ENCODE measurements around the gene LTBP3.

LTBP3 gene

DNA sequence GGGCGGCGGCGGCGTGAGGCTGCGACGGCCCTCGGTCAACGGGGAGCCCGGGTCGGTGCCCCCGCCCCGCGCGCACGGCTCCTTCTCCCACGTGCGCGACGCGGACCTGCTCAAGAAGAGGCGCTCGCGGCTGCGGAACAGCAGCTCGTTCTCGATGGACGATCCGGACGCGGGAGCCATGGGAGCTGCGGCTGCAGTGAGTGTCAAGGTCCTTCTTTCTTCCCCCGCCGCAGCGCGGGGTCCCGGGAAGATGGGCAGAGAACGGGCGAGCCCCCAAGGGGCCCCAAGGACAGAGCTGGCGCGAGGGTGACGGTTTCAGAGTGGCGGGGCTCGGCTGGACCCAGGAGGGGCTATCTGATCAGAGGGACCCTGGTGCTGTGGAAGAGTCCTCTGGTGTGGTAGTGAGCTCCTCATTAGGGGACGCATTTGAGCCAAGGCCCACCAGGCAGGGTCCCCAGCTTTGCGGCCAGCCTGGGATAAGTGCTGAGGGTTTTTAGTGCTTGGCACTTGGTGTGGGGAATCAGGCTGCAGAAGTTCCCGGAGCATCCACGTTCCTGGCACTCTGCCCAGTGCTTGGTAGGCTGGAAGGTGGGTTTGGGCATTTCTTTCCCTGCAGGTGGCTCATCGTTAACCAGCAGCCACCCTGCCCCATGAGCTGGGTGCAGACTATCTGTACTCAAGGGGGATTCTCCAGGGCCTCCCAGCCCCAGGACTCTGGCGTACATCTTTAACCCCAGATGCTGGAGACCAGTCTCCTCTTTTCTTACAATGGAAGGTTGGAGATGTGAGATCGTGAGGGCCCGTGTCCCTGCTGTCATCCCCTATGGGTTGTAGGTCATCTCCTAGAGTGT lies 27.5 kb upstream of the LTBP3 start:
- no peak for DNase-seq

DNA sequence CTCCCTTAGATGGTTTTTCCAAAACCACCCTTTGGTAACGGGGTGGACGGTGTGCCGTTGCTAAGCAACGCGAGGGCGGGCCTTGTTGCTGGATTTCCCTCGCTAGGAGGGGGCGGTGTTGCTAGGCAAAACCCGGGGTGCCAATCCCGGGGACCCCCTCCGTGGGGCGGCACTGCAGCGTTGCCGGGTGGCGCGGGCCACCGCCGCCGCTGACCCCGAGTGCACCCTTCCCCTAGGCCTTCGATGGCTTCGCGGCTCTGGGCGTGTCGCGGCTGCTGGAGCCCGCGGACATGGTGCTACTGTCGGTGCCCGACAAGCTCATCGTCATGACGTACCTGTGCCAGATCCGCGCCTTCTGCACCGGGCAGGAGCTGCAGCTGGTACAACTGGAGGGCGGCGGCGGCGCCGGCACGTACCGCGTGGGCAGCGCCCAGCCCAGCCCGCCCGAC lies 26.6 kb upstream of the LTBP3 start:
- DNase-seq = no peak

DNA sequence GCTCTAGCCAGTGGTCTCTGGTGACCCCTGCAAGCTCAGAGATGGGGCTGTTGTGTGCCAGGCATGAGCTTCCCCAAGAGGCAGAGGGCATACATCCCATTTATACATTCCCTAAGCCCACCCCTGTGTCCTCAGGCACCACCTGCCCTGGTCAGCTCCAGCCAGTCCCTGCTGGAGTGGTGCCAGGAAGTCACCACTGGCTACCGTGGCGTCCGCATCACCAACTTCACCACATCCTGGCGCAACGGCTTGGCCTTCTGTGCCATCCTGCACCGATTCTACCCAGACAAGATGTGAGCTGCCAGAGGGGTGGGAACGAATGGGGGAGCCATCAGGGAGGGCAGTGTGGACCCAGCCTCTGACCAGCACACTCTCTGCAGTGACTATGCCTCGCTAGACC lies 25.9 kb upstream of the LTBP3 start:
- no peak for DNase-seq

DNA sequence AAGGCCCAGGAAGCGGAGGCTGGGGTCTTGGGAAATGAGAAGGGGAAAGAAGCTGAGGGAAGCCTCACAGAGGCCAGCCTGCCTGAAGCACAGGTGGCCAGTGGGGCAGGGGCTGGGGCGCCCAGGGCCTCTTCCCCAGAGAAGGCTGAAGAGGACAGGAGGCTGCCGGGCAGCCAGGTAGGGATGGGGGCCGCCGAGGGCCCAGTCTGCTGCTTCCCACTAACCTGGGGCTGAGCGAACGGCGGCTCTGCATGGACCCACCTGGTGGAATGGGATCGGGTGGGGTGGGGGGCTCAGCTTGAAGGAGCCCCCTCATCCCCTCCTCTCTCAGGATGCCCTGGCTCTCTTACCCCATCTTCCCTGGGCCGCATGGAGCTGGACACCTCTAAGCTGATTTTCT lies 25.4 kb upstream of the LTBP3 start:
- DNase-seq = no peak

DNA sequence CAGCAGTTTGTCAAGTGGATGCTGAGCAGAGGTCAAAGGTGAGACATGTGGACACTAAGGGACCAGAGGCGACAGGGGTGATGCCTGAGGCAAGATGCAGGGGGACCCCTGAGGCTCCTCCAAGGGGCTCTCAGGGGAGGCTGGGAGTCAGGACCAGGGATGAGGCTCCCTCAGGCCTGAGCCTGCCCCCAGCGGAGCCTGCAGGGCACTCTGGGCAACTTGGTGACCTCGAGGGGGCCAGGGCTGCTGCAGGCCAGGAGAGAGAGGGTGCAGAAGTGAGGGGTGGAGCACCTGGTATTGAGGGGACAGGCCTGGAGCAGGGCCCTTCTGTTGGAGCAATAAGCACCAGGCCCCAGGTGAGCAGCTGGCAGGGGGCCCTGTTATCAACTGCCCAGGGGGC lies 23.8 kb upstream of the LTBP3 start:
- DNase-seq = no peak

DNA sequence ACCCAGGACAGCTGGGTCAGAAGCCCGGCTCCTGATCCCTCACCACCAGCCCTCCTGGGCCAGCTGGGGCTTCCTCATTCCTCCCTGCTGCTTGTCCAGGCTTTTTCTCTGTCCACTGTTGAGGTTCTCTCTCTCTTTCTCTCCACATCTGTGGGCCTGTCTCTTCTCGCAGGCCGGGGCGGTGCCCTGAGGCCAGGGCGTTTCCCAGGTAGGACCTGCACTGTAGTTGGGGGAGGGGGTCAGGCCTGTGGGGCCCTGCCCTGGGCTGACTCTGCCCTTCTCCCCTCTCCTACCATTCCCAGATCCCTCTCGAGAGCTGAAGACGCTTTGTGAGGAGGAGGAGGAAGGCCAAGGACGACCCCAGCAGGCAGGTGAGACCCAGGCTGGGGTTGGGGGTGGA lies 22.6 kb upstream of the LTBP3 start:
- DNase-seq = no peak

DNA sequence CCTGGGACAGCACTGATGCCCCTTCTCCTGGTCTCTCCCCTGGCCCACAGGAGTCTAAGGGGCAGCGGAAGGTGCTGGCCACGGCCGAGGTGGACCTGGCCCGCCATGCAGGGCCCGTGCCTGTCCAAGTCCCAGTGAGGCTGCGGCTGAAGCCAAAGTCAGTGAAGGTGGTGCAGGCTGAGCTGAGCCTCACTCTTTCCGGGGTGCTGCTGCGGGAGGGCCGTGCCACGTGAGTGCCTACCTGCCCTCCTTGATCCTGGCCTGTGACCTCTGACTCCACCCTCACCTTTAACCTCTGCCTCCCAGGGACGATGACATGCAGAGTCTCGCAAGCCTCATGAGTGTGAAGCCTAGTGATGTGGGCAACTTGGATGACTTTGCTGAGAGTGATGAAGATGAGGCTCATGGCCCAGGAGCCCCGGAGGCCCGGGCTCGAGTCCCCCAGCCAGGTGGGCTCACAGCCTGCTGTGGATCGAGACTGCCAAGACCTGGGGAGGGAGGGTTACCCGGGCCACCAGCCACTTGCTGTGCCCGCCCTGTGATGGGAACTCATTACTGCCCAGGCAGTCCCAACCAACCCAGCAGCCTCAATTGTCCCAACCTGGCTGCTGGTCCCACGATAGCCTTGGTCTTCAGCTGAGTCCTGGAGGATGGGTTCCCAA lies 22.0 kb upstream of the LTBP3 start:
- no peak for DNase-seq

DNA sequence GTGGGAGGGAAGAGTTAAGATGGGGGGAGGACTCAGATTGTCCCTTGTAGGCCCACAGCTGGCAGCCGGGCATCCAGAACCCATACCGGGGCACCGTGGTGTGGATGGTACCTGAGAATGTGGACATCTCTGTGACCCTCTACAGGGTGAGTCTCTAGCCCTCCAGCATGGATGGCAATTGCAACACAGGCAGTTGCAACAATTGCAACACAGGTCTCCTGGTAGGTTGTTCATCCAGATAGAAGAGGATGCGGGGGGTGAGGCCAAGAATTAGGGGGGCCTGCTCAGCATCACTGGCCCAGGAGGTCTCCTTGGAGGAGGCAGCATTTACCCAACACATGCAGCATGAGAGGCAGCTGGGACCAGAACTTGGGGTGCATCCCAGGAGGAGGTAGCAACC lies 21.1 kb upstream of the LTBP3 start:
- no peak for DNase-seq

DNA sequence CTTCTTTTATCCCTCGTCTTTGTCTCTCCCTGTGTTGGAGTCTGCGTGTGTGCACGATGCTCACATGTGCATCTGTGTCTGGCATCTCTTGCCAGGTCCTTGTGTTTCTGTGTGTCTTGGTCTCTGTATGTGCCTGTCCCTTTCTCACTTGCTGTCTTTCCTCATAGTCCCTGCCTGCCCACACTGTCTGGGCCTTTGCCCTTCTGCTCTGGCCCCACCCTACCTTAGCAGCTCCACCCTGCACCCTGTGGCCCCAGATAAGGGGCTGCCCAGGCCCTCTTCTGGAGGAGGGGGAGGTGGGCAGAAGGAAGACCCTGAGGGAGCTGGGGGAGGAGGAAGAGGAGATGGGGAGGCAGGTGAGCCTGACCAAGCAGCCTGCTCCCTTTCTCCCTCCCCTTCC lies 20.5 kb upstream of the LTBP3 start:
- no peak for DNase-seq

DNA sequence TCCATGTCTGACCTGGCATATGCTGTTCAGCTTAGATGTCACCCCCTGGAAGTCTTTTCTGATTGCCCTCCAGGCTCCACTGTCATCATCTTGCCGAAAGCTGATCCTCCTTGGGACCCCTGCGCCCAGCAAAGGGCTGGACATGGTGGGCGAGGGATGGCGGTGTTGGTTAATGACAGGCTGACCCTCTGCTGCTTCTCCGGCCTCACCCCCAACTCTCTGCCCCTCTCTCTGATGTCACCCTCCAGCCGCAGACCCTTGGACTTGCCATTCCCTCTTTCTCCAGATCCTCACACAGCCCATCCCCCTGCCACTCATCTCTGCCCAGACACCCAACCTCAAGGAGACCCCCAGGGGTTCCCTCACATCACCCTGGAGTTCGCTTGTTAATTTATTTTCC lies 20.0 kb upstream of the LTBP3 start:
- DNase-seq = no peak

DNA sequence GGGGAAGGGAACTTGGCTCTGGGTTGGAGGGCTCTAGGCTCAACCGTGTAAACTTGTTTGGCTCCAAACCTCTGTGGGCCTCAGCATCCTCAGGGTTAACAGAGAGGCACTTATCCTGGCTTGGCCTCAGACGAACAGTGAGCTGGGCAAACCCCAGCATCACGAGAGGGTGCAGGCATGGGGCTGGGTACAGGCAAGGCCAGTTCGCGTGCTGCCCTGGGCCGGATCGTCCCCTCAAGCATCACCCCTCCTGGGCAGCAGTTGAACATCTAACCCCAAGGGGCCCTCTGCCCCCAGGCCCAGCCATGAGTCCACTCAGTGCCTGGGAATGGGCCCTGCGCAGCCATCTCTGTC lies 19.6 kb upstream of the LTBP3 start:
- DNase-seq = no peak

DNA sequence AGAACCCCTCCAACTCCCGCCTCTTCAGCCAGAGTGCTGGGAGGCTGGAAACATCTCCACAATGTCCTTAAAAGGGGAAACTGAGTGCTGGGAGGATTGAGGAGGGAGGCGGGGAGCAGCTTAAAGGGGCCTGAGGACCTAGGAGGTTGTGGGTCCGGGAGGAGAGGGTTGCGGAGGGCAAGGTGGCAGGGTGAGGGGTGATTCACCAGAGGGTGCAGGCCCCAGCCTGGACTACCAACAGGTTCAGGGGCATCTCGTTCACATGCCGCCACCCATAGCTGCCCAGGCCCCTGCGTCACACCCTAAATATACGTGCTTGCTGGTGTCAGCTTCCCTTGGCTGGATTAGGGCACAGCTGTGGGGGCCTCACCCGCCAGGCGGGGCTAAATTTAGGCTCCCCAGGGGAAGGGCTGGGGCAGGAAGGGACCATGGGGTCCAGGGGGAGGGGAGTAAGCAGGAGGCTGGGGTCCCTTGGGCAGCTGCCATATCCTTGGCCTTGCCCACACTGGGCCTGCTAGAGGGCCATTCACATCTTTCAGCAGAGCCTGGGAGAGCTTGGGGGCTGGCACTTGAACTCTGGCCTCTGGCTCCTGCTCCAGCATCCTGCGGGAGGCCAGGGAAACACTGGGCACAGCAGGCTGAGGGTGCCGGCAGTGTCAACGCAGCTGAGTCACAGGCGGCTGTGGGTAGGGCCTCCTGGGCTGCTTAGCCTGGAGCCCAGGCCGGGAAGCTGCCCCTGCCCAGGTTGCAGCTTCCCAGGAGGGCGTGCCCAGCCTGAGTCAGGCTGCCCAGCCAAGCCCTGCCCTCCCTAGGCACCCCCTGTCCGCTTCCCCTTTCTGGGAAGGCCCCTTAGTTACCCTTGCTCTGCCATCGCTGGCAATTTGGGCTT lies 19.0 kb upstream of the LTBP3 start:
- no peak for DNase-seq

DNA sequence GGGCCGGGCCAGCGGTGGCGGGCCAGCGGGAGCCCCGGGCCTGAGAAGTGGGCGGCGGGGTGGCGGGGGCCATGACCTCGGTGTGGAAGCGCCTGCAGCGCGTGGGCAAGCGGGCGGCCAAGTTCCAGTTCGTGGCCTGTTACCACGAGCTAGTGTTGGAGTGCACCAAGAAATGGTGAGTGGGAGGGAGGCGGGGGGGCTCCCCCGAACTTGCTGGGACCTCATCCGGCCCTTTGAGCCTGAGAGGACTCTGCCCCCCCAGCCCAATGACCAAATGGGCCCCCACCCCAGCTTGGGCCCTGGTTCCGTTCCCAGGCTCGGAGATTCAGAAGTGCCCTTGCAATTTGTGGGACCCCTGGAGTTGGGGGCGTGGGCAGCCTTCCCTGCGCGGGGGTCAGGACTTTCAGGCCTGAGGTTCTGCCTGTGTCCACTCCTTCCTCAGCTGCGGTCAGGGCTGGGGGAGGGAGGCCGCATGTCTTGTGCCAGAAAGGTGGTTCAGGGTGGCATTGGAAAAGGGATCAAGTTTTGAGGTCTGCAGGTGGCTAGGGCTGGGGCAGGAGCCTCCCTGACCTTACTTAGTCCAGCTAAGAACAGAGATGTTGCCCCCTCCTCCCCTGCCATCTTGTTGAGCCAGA lies 18.2 kb upstream of the LTBP3 start:
- no peak for DNase-seq

DNA sequence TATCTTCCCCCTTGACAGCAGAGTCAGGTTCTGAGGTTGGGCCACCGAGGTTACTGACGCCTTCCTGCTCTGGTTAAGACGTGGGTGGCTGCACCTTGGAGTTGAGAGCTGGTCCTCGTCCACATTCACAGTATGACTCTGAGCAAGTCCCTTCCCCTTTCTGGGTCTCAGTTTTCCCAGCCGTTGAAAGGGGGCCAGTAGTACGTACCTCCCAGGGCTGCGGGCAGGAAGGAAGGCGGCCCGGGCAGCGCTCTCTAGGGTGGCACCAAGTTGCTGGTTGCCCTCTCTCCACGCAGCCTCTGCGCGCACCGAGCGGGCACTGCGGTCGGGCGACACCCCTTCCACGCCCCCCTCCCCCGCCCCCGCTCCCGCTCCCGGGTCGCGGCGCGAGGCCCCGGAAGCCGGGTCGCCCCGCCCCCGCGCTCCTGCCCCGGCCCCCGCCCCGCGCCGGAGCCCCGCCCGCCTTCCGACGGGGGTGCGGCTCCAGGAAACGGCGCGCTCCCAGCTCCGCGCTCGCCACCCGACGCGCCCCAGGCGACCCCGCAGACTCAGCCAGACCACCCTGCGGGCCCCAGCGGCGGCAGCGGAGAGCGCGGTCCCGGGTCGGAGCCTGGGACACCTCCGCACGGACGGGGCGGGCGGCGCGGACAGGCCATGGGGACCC lies 17.5 kb upstream of the LTBP3 start, which contains the start of gene EHBP1L1:
TSS of gene EHBP1L1 (plus strand) at position 486 of the 664 bp plus-strand sequence. CDS start 250 bp downstream, outside the sequence.
- no peak for DNase-seq

DNA sequence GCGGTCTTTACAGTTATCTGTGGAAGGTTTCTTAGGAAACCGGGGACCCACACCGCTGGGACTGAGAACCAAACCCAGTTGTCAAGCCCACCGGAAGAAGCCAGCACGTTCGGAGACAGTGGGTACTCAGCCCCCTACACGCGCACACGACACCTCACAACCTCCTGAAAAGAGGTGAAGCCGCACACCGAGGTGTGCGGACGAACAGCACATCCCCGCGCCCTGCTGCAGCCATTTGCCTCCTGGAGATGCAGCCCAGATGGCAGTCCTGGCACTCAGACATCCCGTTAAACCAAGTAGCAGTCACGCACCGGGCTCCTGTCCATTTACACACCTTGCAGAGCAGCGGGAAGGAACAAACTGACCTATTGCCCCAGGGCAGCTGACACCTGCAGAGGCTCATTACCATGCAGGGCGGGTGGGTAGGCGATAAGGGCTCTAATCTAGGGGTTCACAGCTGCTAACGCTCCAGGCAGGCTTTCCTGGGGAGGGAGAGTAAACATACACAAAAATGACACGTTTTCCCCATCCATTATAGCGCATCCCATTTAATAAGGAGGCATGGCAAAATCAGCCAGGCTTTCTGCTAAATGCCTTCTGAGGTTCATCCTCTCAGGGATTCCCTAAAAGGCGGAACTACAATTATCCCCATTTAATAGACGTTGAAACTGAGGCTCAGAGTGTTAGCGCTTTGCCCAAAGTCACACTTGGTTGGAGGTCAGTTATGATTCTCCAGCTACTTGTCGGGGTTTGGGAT lies 16.8 kb upstream of the LTBP3 start:
- no peak for DNase-seq

DNA sequence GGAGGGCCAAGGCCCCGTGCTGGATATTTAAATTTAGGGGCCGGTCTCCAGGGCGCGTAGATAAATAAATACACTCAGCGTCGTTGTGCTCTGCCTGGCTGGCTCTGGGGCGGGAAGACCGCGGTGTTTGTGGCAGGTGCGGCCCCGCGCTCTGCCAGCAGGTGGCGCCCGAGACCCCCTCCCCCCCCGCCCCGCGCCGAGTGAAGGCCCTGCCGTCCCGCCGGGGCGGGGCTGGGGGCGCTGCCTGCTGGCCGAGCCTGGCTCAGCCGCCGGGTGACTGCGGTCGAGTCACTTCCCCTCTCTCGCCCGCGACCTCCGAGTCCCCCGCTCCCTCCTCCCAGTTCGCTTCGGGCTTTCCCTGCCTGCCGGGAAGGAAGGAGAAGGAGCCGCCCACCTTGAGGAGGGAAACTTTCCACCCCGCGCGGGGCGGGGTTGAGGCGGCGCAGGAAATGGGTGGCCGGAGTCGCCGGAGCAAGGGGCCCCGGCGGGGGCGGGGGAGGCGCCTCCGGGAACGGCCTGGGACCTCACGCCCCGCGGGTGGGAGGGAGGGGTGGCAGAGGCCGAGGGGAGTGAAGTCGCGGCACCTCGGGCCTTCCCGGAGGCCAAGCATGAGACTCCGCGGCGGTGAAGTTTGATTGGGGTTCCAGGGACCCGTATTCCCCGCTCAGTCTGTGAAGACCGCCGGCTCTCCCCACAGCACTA lies 16.1 kb upstream of the LTBP3 start:
- DNase-seq = peak; percentile 36

DNA sequence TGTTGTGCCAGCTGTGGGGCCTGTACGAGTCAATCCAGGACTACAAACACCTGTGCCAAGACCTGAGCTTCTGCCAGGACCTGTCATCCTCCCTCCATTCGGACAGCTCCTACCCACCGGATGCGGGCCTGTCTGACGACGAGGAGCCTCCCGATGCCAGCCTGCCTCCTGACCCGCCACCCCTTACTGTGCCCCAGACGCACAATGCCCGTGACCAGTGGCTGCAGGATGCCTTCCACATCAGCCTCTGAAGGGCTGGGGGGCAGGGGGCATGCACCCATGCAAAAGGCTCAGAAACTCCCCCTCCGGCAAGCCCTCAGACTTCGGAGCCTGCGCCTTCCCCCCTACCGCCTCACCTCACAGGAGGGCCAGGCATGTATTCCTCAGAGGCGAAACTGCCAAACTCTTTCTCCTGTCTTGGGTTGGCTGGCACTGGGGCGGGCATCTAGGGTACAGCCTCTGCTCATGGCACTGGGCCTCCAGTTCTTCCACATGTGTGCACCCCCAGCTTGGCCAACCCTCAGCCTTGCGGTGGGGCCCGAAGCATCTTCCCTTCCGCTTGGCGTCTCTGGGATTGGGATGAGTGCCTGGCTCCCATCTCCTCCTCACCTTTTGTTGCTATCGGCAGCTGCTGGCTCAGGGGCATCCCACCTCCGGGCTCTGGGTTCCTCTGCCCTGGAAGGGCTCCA lies 15.4 kb upstream of the LTBP3 start:
- no peak for DNase-seq

DNA sequence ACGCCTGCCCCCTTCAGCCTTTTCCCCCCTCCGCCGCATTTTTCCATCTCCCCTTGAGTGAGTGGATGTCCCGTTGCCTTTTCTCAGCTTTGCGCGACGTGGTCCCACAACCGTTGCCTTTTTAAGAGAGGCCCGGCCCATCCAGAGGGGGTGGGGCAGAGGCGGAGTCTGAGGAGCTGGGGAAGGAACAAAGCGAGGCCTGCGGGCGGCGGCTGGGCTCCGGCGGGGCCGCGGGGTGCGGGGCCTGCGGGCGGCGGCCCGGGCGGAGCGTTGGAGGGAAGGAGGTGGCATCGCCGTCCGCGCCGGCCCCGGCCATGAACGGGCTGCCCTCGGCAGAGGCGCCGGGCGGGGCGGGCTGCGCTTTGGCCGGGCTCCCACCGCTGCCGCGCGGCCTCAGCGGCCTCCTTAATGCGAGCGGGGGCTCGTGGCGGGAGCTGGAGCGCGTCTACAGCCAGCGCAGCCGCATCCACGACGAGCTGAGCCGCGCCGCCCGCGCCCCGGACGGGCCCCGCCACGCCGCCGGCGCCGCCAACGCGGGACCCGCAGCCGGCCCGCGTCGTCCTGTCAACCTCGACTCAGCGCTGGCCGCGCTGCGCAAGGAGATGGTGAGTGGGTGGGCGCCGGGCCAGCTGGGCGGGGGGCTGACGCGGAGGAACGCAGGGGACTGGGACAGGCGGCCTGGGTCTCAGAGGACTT lies 14.3 kb upstream of the LTBP3 start, which contains the start of gene FAM89B:
TSS of gene FAM89B (plus strand) at position 183 of the 696 bp plus-strand sequence. CDS start at position 315, 132 bp downstream.
- DNase-seq = peak; percentile 61

DNA sequence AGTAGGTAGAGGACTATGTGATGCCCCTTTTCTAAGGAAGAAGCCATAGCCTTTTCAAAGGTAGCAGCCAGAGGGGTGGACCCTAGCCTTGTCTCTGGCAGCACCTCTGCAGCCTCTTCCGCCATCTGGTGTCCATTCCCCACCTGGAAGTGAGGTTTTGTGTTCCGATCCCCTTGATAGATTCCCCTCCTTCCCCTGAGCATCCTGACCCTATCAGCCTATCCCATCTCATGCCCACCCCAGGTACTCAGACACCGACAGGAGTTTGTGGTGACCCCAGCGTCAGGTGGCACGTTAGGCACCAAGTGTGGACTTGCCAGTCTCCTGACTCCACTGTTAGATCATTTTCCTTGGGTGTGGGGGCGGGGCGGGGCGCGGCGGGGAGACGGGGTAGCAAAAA lies 13.8 kb upstream of the LTBP3 start:
- DNase-seq = no peak

DNA sequence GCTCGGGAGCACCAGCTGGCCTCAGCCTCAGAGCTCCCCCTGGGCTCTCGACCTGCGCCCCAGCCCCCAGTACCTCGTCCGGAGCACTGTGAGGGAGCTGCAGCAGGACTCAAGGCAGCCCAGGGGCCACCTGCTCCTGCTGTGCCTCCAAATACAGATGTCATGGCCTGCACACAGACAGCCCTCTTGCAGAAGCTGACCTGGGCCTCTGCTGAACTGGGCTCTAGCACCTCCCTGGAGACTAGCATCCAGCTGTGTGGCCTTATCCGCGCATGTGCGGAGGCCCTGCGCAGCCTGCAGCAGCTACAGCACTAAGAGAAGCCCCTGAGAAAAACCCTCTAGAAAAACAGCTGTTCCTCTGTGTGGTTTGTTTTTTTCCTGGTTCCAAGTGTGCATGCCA lies 13.3 kb upstream of the LTBP3 start:
- no peak for DNase-seq

Measured in NCI-H446 treated with DMSO at 0.1 percent for 48 hours (cell line).